Ascending aorta (tissue), 2 donors: ENCODE data around the gene NCOA7. TPM values are rescaled to one million over a fixed set of nuclear protein-coding genes. Genes with fewer than 3 reads are reported as not detected.

Source experiments
- DNase-seq, 2 donors: peaks; one replicate each; pipeline ENCODE4 v3.0.0-alpha.2; 2019; ENCODE audit warnings: low spot score in 2 of 2
- H3K27ac ChIP-seq, 2 donors: fragments of 200-600 bp; sonication (generic); one replicate each; pipeline ENCODE4 v1.5.1; 2016 to 2017; ENCODE audit warnings: mild to moderate bottlenecking in 1 of 2
- H3K27me3 ChIP-seq: fragments of 200-600 bp; sonication (generic); one replicate; pipeline ENCODE4 v1.5.1; 2017
- H3K36me3 ChIP-seq, 2 donors: fragments of 200-600 bp; sonication (generic); one replicate each; pipeline ENCODE4 v1.5.1; 2016
- H3K4me1 ChIP-seq, 2 donors: fragments of 200-600 bp; sonication (generic); one replicate each; pipeline ENCODE4 v1.5.1; 2016 to 2017; ENCODE audit warnings: mild to moderate bottlenecking in 1 of 2
- H3K4me3 ChIP-seq, 2 donors: fragments of 200-600 bp; sonication (generic); one replicate each; pipeline ENCODE4 v1.5.1; 2016 to 2017; ENCODE audit warnings: mild to moderate bottlenecking in 1 of 2
- H3K9me3 ChIP-seq, 2 donors: fragments of 200-600 bp; sonication (generic); one replicate each; pipeline ENCODE4 v1.5.1; 2016
- CTCF ChIP-seq, 3 experiments: fragments of 200-600 bp in 2 of 3; fragments of 450-650 bp in 1 of 3; sonication (generic) in 2 of 3; IDR thresholded peaks; one replicate each; pipeline ENCODE4 v1.5.1; 2016 to 2019; ENCODE audit warnings: antibody characterized with exemption in 3 of 3, mild to moderate bottlenecking in 1 of 3, moderate library complexity in 1 of 3
- intact Hi-C: fragments of 100-400 bp; cut with DNase I; formaldehyde crosslinking; loops from one replicate; pipeline ENCODE4 v1.15.1; 2023
- total RNA-seq: library from RNA; depleted of rRNA; stranded (reverse); fragments of >200 nt; gene quantifications from one replicate; pipeline ENCODE4 v1.1.0, GENCODE V29; 2016

NCOA7 gene
- total RNA-seq, 1 donor from 2014 or later, result 37.4 TPM

- no peaks in the 10 kb centered on the region for H3K36me3 ChIP-seq
- TF ChIP-seq CTCF (IDR thresholded peaks at IDR 0.05), result no peak
- no peaks in the 10 kb centered on the region for H3K9me3 ChIP-seq
- H3K4me3 ChIP-seq, result peak overlapping the region in 1 of 2 donors; percentile 10
- peaks cover 0 to 6% of the 10 kb centered on the region in 2 donors for H3K4me1 ChIP-seq
- no peak for DNase-seq
- H3K27ac ChIP-seq, result peak overlapping the region in 1 of 2 donors; percentile 23
- intact Hi-C loops, result no loop called here
- no peaks in the 10 kb centered on the region for H3K27me3 ChIP-seq
These were observed 41.8 kb downstream of the NCOA7 start for GRCh38 chr6:125832391-125833117.

DNA sequence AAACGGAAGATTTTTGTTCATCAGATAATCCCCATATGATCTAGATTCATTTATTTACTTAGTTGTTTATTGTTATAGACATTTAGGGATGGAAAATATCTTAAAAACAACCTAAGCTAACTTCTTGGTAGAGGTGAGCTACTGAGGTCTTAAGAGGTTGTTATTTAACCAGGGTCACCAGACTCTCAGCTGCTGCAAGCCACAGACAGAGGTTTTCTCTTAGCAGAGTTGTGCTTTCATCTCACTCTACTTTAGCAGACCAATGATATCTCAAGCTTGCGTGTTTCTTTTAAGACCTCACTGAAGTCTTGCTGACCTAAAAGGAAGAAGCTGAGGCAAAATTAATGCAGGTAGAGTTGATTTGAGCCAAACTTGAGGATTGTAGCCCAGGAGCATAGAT is 43.6 kb downstream of the NCOA7 start:
- no peak for DNase-seq
- Histone ChIP-seq H3K4me3 (no peak overlapping the region), H3K27ac (peak overlapping the region; percentile 43 to 63), H3K4me1 (peaks cover 0 to 6% of the 10 kb centered on the region in 2 donors), H3K9me3 (no peaks in the 10 kb centered on the region), H3K36me3 (no peaks in the 10 kb centered on the region), H3K27me3 (no peaks in the 10 kb centered on the region)
- intact Hi-C loops, result no loop called here
- TF ChIP-seq CTCF (IDR thresholded peaks at IDR 0.05), result no peak

GRCh38 chr6:125835221-125835744 is 44.5 kb downstream of the NCOA7 start:
- TF ChIP-seq CTCF (IDR thresholded peaks at IDR 0.05), result no peak
- no peaks in the 10 kb centered on the region for H3K27me3 ChIP-seq
- no peak overlapping the region for H3K4me3 ChIP-seq
- peak overlapping the region; percentile 43 to 63 for H3K27ac ChIP-seq
- peaks cover 0 to 6% of the 10 kb centered on the region in 2 donors for H3K4me1 ChIP-seq
- H3K9me3 ChIP-seq, result no peaks in the 10 kb centered on the region
- no peak for DNase-seq
- no peaks in the 10 kb centered on the region for H3K36me3 ChIP-seq
- intact Hi-C loops, result no loop called here

- TF ChIP-seq CTCF (IDR thresholded peaks at IDR 0.05), result no peak
- Histone ChIP-seq H3K4me3 (no peak overlapping the region), H3K27ac (no peak overlapping the region), H3K36me3 (no peaks in the 10 kb centered on the region), H3K27me3 (no peaks in the 10 kb centered on the region), H3K9me3 (no peaks in the 10 kb centered on the region), H3K4me1 (peaks cover 0 to 6% of the 10 kb centered on the region in 2 donors)
- DNase-seq, result no peak
- intact Hi-C loops, result no loop called here
These were observed 45.7 kb downstream of the NCOA7 start for GRCh38 chr6:125836466-125836865.

DNA sequence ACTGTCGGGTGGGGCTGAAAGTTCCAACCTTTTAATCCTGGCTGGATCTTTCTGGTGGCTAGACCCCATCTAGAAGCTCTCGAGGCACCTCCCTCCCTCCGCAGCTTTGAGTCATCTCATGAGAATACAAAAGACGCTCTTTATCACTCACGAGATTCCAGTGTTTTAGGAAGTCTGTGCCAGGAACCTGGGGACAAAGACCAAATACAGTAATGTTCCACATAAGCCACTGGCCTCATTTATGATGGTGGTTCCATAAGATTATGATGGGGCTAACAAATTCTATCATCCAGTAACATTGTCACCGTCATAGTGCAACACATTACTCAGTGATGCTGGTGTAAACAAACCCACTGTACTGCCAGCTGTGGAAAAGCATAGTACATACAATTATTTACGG is 48.7 kb downstream of the NCOA7 start:
- no peak for DNase-seq
- Histone ChIP-seq H3K27me3 (no peaks in the 10 kb centered on the region), H3K4me3 (no peak overlapping the region), H3K27ac (no peak overlapping the region), H3K9me3 (no peaks in the 10 kb centered on the region), H3K36me3 (no peaks in the 10 kb centered on the region), H3K4me1 (peaks cover 0 to 4% of the 10 kb centered on the region in 2 donors)
- no peak for TF ChIP-seq CTCF (IDR thresholded peaks at IDR 0.05)
- intact Hi-C loops, result no loop called here
